K562 (cell line): ENCODE data around the gene DNAJC11. TPM values are rescaled to one million over a fixed set of nuclear protein-coding genes. Genes with fewer than 3 reads are reported as not detected.

ENCODE experiments used
- ATAC-seq: fragments of 200-7000 bp; cut with Tn5 transposase; 3 replicates; pipeline ENCODE4 v1.9.1; 2020; ENCODE audit warnings: moderate library complexity
- BruUV-seq: library from RNA; stranded (reverse); fragments of 400-500 nt; replicated peaks from 2 replicates; lab custom pipeline; 2021; lab: Mats Ljungman, UMichigan
- CTCF ChIA-PET: fragments of 300-600 bp; formaldehyde crosslinking; extraction: SDS; loops from one replicate; lab custom pipeline; 2021; ENCODE audit warnings: low intra/inter-chr PET ratio; lab: Yijun Ruan, JAX
- POLR2A ChIA-PET: fragments of 300-600, 350-650 bp; sonication (Branson Sonifier 250); formaldehyde crosslinking; extraction: SDS; loops from one replicate; lab custom pipeline; 2021; ENCODE audit warnings: antibody characterized with exemption, inconsistent platforms; lab: Yijun Ruan, JAX
- DNase-seq, 4 experiments: peaks; one replicate each; pipeline versions ENCODE4 v3.0.0 to v3.0.0-alpha.2; 2011 to 2018; ENCODE audit warnings: low spot score in 3 of 4, mixed read lengths in 3 of 4; ENCODE audit errors: extremely low read depth in 1 of 4
- FAIRE-seq: peaks from 2 replicates; lab custom pipeline; 2011; peaks lifted over from hg19 to GRCh38; lab: Jason Lieb, UNC
- H2AFZ ChIP-seq: 2 replicates; pipeline ENCODE4 v1.6.0; 2011; ENCODE audit warnings: low read depth, low read length, control low read depth, inconsistent platforms
- H3K27ac ChIP-seq: fragments of 200-600 bp; 3 replicates; pipeline ENCODE4 v1.8.0; 2011; ENCODE audit warnings: low read depth, mild to moderate bottlenecking, control low read depth, inconsistent platforms, low read length, moderate library complexity, mixed read lengths; ENCODE audit errors: extremely low read depth
- H3K27me3 ChIP-seq, 2 experiments: fragments of 300-600 bp in 1 of 2; 2 replicates in 1 of 2; 3 replicates in 1 of 2; pipeline versions ENCODE4 v1.6.0 to v1.8.0; 2011; ENCODE audit warnings: inconsistent platforms in 2 of 2, low read length in 2 of 2, mild to moderate bottlenecking in 1 of 2, mixed read lengths in 1 of 2, moderate library complexity in 1 of 2; ENCODE audit not compliant: control insufficient read depth in 2 of 2, insufficient read depth in 2 of 2
- H3K36me3 ChIP-seq: fragments of 300-600 bp; 3 replicates; pipeline ENCODE4 v1.8.0; 2011; ENCODE audit warnings: mild to moderate bottlenecking, low read length, inconsistent platforms; ENCODE audit not compliant: control insufficient read depth, insufficient read depth
- H3K4me1 ChIP-seq, 2 experiments: fragments of 200-600 bp in 1 of 2; replicated peaks in 1 of 2; 2 replicates in 1 of 2; 3 replicates in 1 of 2; pipeline versions ENCODE4 v1.5.1 to v1.8.0; 2011; ENCODE audit warnings: inconsistent platforms in 2 of 2, low read length in 2 of 2, mild to moderate bottlenecking in 1 of 2, mixed read lengths in 1 of 2, moderate library complexity in 1 of 2; ENCODE audit not compliant: control insufficient read depth in 2 of 2, insufficient read depth in 2 of 2
- H3K4me2 ChIP-seq: 2 replicates; pipeline ENCODE4 v1.6.1; 2011; ENCODE audit warnings: low read length, control low read depth, inconsistent platforms, mixed read lengths; ENCODE audit not compliant: insufficient read depth
- H3K4me3 ChIP-seq: fragments of 200-600 bp; sonication (generic), shearing (Covaris generic); 2 replicates; pipeline ENCODE4 v1.5.1; 2016; ENCODE audit warnings: control low read depth, inconsistent platforms
- H3K79me2 ChIP-seq: fragments of 200-600 bp; 3 replicates; pipeline ENCODE4 v1.8.0; 2011; ENCODE audit warnings: low read length, inconsistent platforms; ENCODE audit not compliant: control insufficient read depth, insufficient read depth
- H3K9ac ChIP-seq, 2 experiments: 2 replicates each; pipeline versions ENCODE4 v1.6.0 to v1.6.1; 2011; ENCODE audit warnings: low read depth in 2 of 2, low read length in 2 of 2, control low read depth in 1 of 2, inconsistent platforms in 1 of 2, mild to moderate bottlenecking in 1 of 2, mixed read lengths in 1 of 2; ENCODE audit not compliant: insufficient read depth in 1 of 2
- H3K9me1 ChIP-seq: one replicate; pipeline ENCODE4 v1.6.0; 2011; ENCODE audit warnings: inconsistent platforms, mild to moderate bottlenecking, low read length, moderate library complexity; ENCODE audit not compliant: control insufficient read depth, insufficient read depth
- H3K9me3 ChIP-seq: replicated peaks from 2 replicates; pipeline ENCODE4 v1.5.1; 2011; ENCODE audit warnings: low read depth, low read length, inconsistent platforms; ENCODE audit not compliant: control insufficient read depth, insufficient read depth
- H4K20me1 ChIP-seq: replicated peaks from 2 replicates; pipeline ENCODE4 v1.6.1; 2011; ENCODE audit warnings: low read length, inconsistent platforms, mixed read lengths; ENCODE audit not compliant: control insufficient read depth, insufficient read depth
- RAD51 ChIP-seq: fragments of 450-650 bp; IDR thresholded peaks from 2 replicates; pipeline ENCODE4 v1.7.1; 2016; ENCODE audit warnings: low read depth, mild to moderate bottlenecking, borderline replicate concordance
- RBM34 ChIP-seq: fragments of 200-400 bp; formaldehyde crosslinking; IDR thresholded peaks from 2 replicates; pipeline ENCODE4 v1.6.1; 2018; ENCODE audit warnings: low read length, borderline replicate concordance; ENCODE audit not compliant: insufficient read depth
- TCF3 ChIP-seq: sonication (generic); formaldehyde crosslinking; IDR thresholded peaks from 2 replicates; pipeline ENCODE4 v1.4.0; 2020; ENCODE audit warnings: mild to moderate bottlenecking, missing genetic modification reagents
- YBX1 ChIP-seq: fragments of 450-650 bp; IDR thresholded peaks from 2 replicates; pipeline ENCODE4 v1.7.1; 2016; ENCODE audit warnings: mild to moderate bottlenecking
- ZNF507 ChIP-seq: conservative IDR thresholded peaks from 2 replicates; pipeline ENCODE4 v1.6.1; 2017; ENCODE audit warnings: missing genetic modification characterization, missing compliant biosample characterization
- WGBS: fragments of 100-300 bp; shearing (Covaris generic); methylation state at CpG from one replicate; pipeline ENCODE4 v1.1.6; 2016; ENCODE audit warnings: low coverage, mixed read lengths; ENCODE audit not compliant: insufficient coverage; ENCODE audit errors: missing lambda C conversion rate; 5-methylcytosine and 5-hydroxymethylcytosine counted together
- in situ Hi-C: fragments of 300-500 bp; cut with MboI; formaldehyde crosslinking; loops from 4 replicates; pipeline ENCODE4 v1.15.0; 2018; ENCODE audit warnings: inconsistent platforms, mixed read lengths
- intact Hi-C: fragments of 100-400 bp; cut with micrococcal nuclease; formaldehyde crosslinking; loops from 2 replicates; pipeline ENCODE4 v1.14.2; 2022
- polyA plus RNA-seq, 8 experiments: library from polyadenylated mRNA; depleted of rRNA in 4 of 8; stranded (reverse) in 5 of 8; unstranded in 3 of 8; fragments of >200 nt; fragmentation: Nextera tagmentation in 2 of 8; fragmentation: Illumina TruSeq in 1 of 8; extraction: Ambion mirVana in 2 of 8; extraction: Trizol in 1 of 8; gene quantifications; 2 replicates each; pipeline versions ENCODE4 v1.2.1 to v1.2.3, GENCODE V29; 2011 to 2014; ENCODE audit warnings: inconsistent platforms in 1 of 8, missing spikeins in 1 of 8
- total RNA-seq, 7 experiments: library from RNA; depleted of rRNA in 6 of 7; stranded (reverse); fragments of >200 nt in 6 of 7; fragmentation: Illumina TruSeq in 2 of 7; extraction: Trizol in 2 of 7; gene quantifications; 2 replicates each; pipeline versions ENCODE4 v1.2.1 to v1.2.3, GENCODE V29; 2011 to 2021; ENCODE audit warnings: low replicate concordance in 1 of 7

Gene DNAJC11
- total and polyA plus RNA-seq, 9 of the 15 experiments (the other 6 are each of a cell fraction or from before 2014, with no cell fraction given), result 14.1 to 123 (median 76.6) TPM

DNA sequence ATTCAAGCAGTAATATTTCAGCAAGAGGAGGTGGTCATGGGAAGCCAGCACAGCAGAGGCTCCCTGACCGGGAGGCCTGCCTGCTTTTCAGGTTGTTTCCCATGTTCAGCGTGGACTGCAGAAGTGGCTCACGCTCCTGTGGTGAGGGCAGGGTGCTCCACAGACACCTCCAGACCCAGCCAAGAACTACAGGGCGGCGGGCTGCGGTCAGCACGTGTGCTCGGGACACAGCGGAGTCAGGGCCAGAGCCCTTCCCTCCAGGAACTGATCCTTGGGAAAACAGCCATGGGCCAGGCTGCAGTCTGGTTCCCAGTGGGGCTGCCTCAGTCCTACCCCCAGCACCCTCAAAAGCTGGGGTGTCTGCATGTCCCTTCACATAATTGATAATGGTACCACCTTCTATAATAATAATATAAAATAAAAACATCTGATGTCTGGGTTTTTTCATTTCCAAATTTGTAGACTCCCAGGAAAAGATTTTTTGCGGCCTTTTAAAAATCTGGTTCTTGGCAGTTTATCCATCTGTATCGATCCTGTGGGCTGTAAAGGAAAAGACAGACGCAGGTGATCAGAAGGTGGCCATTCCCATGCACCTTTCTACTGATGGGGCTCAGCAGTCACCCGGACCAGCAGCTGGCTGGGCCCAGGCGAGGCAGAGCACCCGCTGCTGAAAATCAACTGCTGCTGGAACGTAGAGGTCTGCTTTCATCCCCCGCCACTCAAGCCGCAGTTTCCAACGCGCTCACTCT, 66.3 kb downstream of the DNAJC11 start:
- ChIA-PET POLR2A (interaction anchor here (0.8 to 4.0 kb wide), 3 partner anchors 10 to 34 kb away, joined by 3 to 24 read pairs (median 3); partner anchors contain the start of genes KLHL21 and THAP3), CTCF (interaction anchor here (1.0 kb wide), 1 partner anchor 149 kb away, joined by 4 read pairs; no protein-coding TSS in a partner anchor)
- Histone ChIP-seq H3K79me2 (no peaks in the 10 kb centered on the region), H3K4me3 (no peak overlapping the region), H3K9me3 (no peaks in the 10 kb centered on the region), H4K20me1 (peaks cover 2% of the 10 kb centered on the region; the same call in 1 of the 2 replicates), H3K9me1 (no peaks in the 10 kb centered on the region), H3K9ac (no peak overlapping the region; a peak in 1 of 4 replicates), H3K36me3 (peaks cover 90% of the 10 kb centered on the region), H2AFZ (no peak overlapping the region), H3K4me1 (peaks cover 0 to 16% of the 10 kb centered on the region in 2 experiments; a peak in 1 of 5 replicates), H3K27ac (no peak overlapping the region), H3K4me2 (no peak overlapping the region), H3K27me3 (no peaks in the 10 kb centered on the region)
- in situ Hi-C loops, result loop anchor here (10.0 kb wide), 1 partner anchor 141 kb away; the partner anchor contains the start of gene PLEKHG5
- TF ChIP-seq TCF3 (CRISPR knock-in tag), result no peak
- no peak for TF ChIP-seq RBM34
- no peak for TF ChIP-seq RAD51
- no peak for TF ChIP-seq ZNF507
- no peak for TF ChIP-seq YBX1
- no peak; the same call in 2 of the 3 replicates for ATAC-seq
- BruUV-seq, result no TSS peak
- no peak for FAIRE-seq
- WGBS, result 95% methylated on average over 20 of the region's 20 CpGs
- intact Hi-C loops, result no loop called here
- DNase-seq, result no peak
